Bronchial epithelial cell (primary cell): ENCODE results near the gene DCAF5. TPM values are rescaled to one million over a fixed set of nuclear protein-coding genes. Genes with fewer than 3 reads are reported as not detected.

ENCODE experiments used
- DNase-seq: peaks from one replicate; pipeline ENCODE4 v3.0.0-alpha.2; 2010; ENCODE audit warnings: low read depth
- FAIRE-seq: peaks from 2 replicates; lab custom pipeline; 2011; peaks lifted over from hg19 to GRCh38; lab: Jason Lieb, UNC
- H3K27me3 ChIP-seq: 2 replicates; pipeline ENCODE4 v1.5.1; 2011; ENCODE audit warnings: low read length; ENCODE audit not compliant: control insufficient read depth, insufficient read depth
- H3K36me3 ChIP-seq: 2 replicates; pipeline ENCODE4 v1.5.1; 2011; ENCODE audit warnings: low read length; ENCODE audit not compliant: control insufficient read depth, insufficient read depth
- H3K4me3 ChIP-seq: 2 replicates; pipeline ENCODE4 v1.5.1; 2011; ENCODE audit warnings: mild to moderate bottlenecking, low read depth, low read length, control low read depth
- CTCF ChIP-seq: IDR thresholded peaks from 2 replicates; pipeline ENCODE4 v1.5.1; 2011; ENCODE audit warnings: mild to moderate bottlenecking, moderate library complexity, low read length, control low read depth, inconsistent platforms; ENCODE audit not compliant: insufficient read depth, severe bottlenecking
- total RNA-seq: library from RNA; depleted of rRNA; stranded (reverse); fragments of >200 nt; gene quantifications from 2 replicates; pipeline ENCODE4 v1.2.1, GENCODE V29; 2014

The DCAF5 gene
- total RNA-seq, 1 donor from 2014 or later, result 11.1 TPM

DNA sequence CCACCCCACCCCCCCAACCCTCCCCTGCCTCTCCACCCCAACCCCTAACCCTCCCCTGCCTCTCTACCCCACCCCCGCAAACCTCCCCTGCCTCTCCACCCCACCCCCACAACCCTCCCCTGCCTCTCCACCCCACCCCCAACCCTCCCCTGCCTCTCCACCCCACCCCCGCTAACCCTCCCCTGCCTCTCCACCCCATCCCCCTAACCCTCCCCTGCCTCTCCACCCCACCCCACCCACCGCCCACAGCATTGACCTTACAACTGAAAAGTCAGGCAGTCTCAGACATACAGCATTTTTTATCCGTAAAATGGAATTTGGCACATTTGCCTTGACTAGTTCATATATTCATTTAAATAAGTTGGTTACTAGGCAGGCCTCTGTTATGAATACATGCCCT lies 135.2 kb downstream of the DCAF5 start:
- FAIRE-seq (no peak), DNase-seq (no peak)
- no peaks in the 10 kb centered on the region for H3K36me3 ChIP-seq
- TF ChIP-seq CTCF, result no peak
- H3K4me3 ChIP-seq, result no peak overlapping the region
- H3K27me3 ChIP-seq, result no peaks in the 10 kb centered on the region

DNA sequence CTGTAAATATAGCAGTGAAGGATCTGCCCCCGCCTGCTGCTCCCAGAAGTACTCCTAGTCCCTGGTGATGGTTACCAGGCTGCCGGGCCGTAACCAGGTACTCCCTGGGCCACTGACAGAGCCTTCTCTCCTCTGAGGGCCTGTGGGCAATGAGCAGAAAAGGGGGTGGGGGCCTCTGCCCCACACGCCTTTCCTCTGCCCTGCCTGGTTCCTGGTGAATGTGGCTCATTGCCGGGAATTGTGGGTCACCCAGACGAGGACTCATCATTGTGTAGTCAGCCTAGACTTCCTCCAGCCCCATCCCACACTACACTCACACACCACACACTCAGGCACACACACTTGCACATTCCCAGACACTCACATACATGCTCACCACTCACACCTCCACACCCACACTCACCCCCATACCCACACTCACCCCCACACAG lies 138.1 kb downstream of the DCAF5 start:
- Histone ChIP-seq H3K4me3 (no peak overlapping the region), H3K27me3 (no peaks in the 10 kb centered on the region), H3K36me3 (no peaks in the 10 kb centered on the region)
- DNase-seq (peak; percentile 67), FAIRE-seq (no peak)
- TF ChIP-seq CTCF, result no peak

- FAIRE-seq (no peak), DNase-seq (peak; percentile 81)
- Histone ChIP-seq H3K4me3 (no peak overlapping the region), H3K27me3 (no peaks in the 10 kb centered on the region), H3K36me3 (no peaks in the 10 kb centered on the region)
- TF ChIP-seq CTCF, result no peak
Measured at GRCh38 chr14:69013943-69014782, 138.8 kb downstream of the DCAF5 start.

GRCh38 chr14:69012256-69012953 lies 140.5 kb downstream of the DCAF5 start:
- no peak for TF ChIP-seq CTCF
- Histone ChIP-seq H3K4me3 (no peak overlapping the region), H3K36me3 (no peaks in the 10 kb centered on the region), H3K27me3 (no peaks in the 10 kb centered on the region)
- DNase-seq (peak; percentile 8), FAIRE-seq (no peak)

GRCh38 chr14:69010648-69011047 lies 142.3 kb downstream of the DCAF5 start:
- no peak for TF ChIP-seq CTCF
- Histone ChIP-seq H3K4me3 (no peak overlapping the region), H3K27me3 (no peaks in the 10 kb centered on the region), H3K36me3 (no peaks in the 10 kb centered on the region)
- DNase-seq, result no peak
- no peak for FAIRE-seq
